AG20443 (cell line): ENCODE measurements around the gene CMTM8.

Experiments
- DNase-seq: peaks from one replicate; pipeline ENCODE4 v3.0.0; 2012; ENCODE audit warnings: low spot score, mixed read lengths

The CMTM8 gene

DNA sequence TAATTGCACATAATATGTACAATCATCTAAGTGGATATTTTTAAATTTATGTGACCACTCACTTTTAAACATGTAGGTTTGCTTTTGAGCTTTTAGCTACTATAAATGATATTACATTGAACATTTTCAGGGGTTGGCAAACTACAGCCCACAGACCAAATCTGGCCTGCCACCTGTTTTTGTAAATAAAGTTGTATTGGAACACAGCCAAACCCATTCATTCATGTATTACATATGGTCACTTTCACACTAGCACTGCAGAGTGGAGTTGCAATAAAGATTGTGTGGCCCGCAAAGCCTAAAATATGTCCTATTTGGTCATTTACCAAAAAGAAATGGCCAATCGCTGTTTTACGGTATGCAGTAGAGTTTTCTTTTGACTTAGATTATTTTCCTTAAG is 174.4 kb downstream of the CMTM8 start:
- DNase-seq: no peak

- DNase-seq: no peak
These were observed 175.5 kb downstream of the CMTM8 start for GRCh38 chr3:32413845-32414521.

- no peak for DNase-seq
These were observed 176.2 kb downstream of the CMTM8 start for GRCh38 chr3:32414522-32415202.

DNA sequence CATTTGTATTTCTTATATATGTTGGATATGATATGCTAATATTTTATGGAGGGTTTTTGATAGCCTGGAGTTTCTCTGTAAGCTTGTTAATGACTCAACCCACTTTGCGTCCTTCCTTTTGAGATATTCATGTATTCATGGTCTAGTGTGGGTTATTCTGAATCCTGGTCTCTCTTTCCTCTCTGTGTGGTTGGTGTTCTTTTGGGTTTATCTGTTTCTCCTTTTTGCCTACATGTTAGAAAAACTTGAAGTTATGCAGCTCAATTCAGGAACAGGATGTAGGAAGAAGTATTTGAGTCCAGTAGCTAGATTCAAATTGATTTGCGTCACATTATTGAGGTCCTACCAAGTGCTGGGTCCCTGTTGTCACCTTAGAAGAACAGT is 181.3 kb downstream of the CMTM8 start:
- DNase-seq: no peak
